HUDEP-2 (cell line): ENCODE data around the gene RTL5.

Experiments
- DNase-seq, 76 experiments: peaks; one replicate each; lab custom pipeline; 2025; ENCODE audit not compliant: unreplicated experiment in 76 of 76; lab: John Stamatoyannopoulos, UW

The RTL5 gene

GRCh38 chrX:72130156-72130761 is 1.5 kb downstream of the RTL5 start:
- DNase-seq = no peak

GRCh38 chrX:72129661-72130060 is 2.1 kb downstream of the RTL5 start:
- DNase-seq = no peak

- peak in 12 of 76 experiments; percentile 0 to 11 (median 2) for DNase-seq
These were observed 2.8 kb downstream of the RTL5 start for GRCh38 chrX:72128881-72129280.

GRCh38 chrX:72128183-72128834 is 3.4 kb downstream of the RTL5 start:
- DNase-seq = no peak

- DNase-seq = no peak
These were observed 4.4 kb downstream of the RTL5 start for GRCh38 chrX:72127332-72127731.

- DNase-seq = peak in 73 of 76 experiments; percentile 0 to 75 (median 48)
These were observed 5.1 kb downstream of the RTL5 start for GRCh38 chrX:72126539-72127140.

- no peak for DNase-seq
These were observed 5.7 kb downstream of the RTL5 start for GRCh38 chrX:72126048-72126415.

GRCh38 chrX:72125331-72126047 is 6.2 kb downstream of the RTL5 start:
- DNase-seq = peak in 1 of 76 experiments; percentile 0

GRCh38 chrX:72124540-72125201 is 7.0 kb downstream of the RTL5 start:
- no peak for DNase-seq

GRCh38 chrX:72123471-72124185 is 8.1 kb downstream of the RTL5 start:
- no peak for DNase-seq

- DNase-seq = no peak
These were observed 8.9 kb downstream of the RTL5 start for GRCh38 chrX:72122621-72123337.

GRCh38 chrX:72121383-72121782 is 10.3 kb downstream of the RTL5 start:
- peak in 66 of 76 experiments; percentile 1 to 70 (median 20) for DNase-seq

- no peak for DNase-seq
These were observed 10.9 kb downstream of the RTL5 start for GRCh38 chrX:72120837-72121236.

- no peak for DNase-seq
These were observed 14.0 kb downstream of the RTL5 start for GRCh38 chrX:72117636-72118210.

GRCh38 chrX:72115380-72115779 is 16.3 kb downstream of the RTL5 start:
- no peak for DNase-seq

- no peak for DNase-seq
These were observed 16.9 kb downstream of the RTL5 start for GRCh38 chrX:72114807-72115206.

- DNase-seq = no peak
These were observed 17.4 kb downstream of the RTL5 start for GRCh38 chrX:72114306-72114705.

- no peak for DNase-seq
These were observed 18.3 kb downstream of the RTL5 start for GRCh38 chrX:72113461-72113860.
